A549 (cell line): ENCODE results near the gene MYH6.

Experiments
- CBX2 ChIP-seq: fragments of 200-600 bp; sonication (generic); IDR thresholded peaks from 2 replicates; pipeline ENCODE4 v1.6.1; 2016; ENCODE audit warnings: low read depth, mild to moderate bottlenecking, borderline replicate concordance
- CBX8 ChIP-seq: fragments of 200-600 bp; sonication (generic); IDR thresholded peaks from 2 replicates; pipeline ENCODE4 v1.6.1; 2016
- HDAC2 ChIP-seq: fragments of 200-600 bp; sonication (generic); IDR thresholded peaks from 2 replicates; pipeline ENCODE4 v1.6.1; 2016
- HEYL ChIP-seq: fragments of 250-450 bp; sonication (Bioruptor Pico); IDR thresholded peaks from 2 replicates; pipeline ENCODE4 v1.8.0; 2021; ENCODE audit warnings: mild to moderate bottlenecking, moderate library complexity
- NFE2L2 ChIP-seq: fragments of 150-350 bp; conservative IDR thresholded peaks from 2 replicates; pipeline ENCODE4 v1.6.1; 2014; ENCODE audit warnings: low read length
- POLR2A ChIP-seq: IDR thresholded peaks from 2 replicates; pipeline ENCODE4 v1.6.1; 2012; ENCODE audit warnings: mild to moderate bottlenecking, low read length
- RAD21 ChIP-seq, 2 experiments: fragments of >200 bp in 1 of 2; sonication (Bioruptor Twin) in 1 of 2; formaldehyde crosslinking in 1 of 2; IDR thresholded peaks in 1 of 2; conservative IDR thresholded peaks in 1 of 2; 2 replicates in 1 of 2; 3 replicates in 1 of 2; pipeline ENCODE4 v1.6.1; 2012 to 2018; ENCODE audit warnings: inconsistent platforms in 1 of 2
- SMC3 ChIP-seq: fragments of >200 bp; sonication (Bioruptor Twin); formaldehyde crosslinking; IDR thresholded peaks from 3 replicates; pipeline ENCODE4 v1.6.1; 2018; ENCODE audit warnings: inconsistent platforms
- SREBF2 ChIP-seq: fragments of 450-650 bp; IDR thresholded peaks from 2 replicates; pipeline ENCODE4 v1.6.1; 2014; ENCODE audit warnings: mild to moderate bottlenecking, moderate library complexity
- TF ChIP-seq, protein P1 (sequence below): IDR thresholded peaks from 2 replicates; pipeline ENCODE4 v1.6.1; 2012
- TF ChIP-seq, protein P2 (sequence below): fragments of 200-600 bp; sonication (generic); IDR thresholded peaks from 2 replicates; pipeline ENCODE4 v1.6.1; 2016; ENCODE audit warnings: antibody characterized with exemption, mild to moderate bottlenecking, moderate library complexity
- TF ChIP-seq, protein P3 (sequence below): fragments of 250-450 bp; sonication (Bioruptor Pico); IDR thresholded peaks from 2 replicates; pipeline ENCODE4 v1.5.0; 2021; ENCODE audit warnings: mild to moderate bottlenecking, moderate library complexity, borderline replicate concordance
- TF ChIP-seq, protein P4 (sequence below): fragments of >200 bp; sonication (Bioruptor Twin); formaldehyde crosslinking; IDR thresholded peaks from 2 replicates; pipeline ENCODE4 v1.6.1; 2016
- TF ChIP-seq, protein P5 (sequence below): fragments of >200 bp; sonication (Bioruptor Twin); formaldehyde crosslinking; IDR thresholded peaks from 3 replicates; pipeline ENCODE4 v1.5.1; 2016

DNA sequence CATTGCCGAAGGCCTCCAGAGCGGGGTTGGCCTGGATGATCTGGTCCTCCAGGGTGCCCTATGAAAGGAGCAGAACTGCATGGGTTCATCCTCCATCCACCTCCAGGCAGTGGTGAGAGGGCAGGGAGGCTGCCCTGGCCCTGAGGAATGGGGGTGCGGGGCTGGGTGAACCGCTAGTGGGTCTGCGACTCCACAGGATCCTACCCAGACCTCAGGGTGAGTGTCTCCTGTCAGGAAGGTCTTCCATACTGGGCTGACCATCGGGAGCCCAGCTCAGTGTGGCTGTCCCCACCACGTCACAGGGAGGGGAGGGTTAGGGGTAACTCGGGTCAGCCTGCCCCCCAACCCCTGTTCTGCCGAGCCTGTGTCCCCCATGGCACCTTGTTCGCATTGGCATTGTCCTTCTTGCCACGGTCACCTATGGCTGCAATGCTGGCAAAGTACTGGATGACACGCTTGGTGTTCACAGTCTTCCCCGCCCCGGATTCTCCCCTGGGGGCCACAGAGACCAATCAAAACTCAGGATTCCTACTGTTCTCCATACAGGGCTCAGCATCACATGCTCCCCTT lies 3.7 kb downstream of the MYH6 start:
- TF ChIP-seq POLR2A (no peak), HEYL (CRISPR knock-in tag) (no peak), CBX8 (no peak), NFE2L2 (no peak), RAD21 (conservative IDR thresholded peaks at IDR 0.05 in 1 of 2, IDR thresholded peaks at IDR 0.05 in 1 of 2) (no peak), HDAC2 (no peak), CBX2 (no peak), SREBF2 (no peak), SMC3 (no peak)
- TF ChIP-seq, protein P1, sequence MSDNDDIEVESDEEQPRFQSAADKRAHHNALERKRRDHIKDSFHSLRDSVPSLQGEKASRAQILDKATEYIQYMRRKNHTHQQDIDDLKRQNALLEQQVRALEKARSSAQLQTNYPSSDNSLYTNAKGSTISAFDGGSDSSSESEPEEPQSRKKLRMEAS = no peak
- TF ChIP-seq, protein P2, sequence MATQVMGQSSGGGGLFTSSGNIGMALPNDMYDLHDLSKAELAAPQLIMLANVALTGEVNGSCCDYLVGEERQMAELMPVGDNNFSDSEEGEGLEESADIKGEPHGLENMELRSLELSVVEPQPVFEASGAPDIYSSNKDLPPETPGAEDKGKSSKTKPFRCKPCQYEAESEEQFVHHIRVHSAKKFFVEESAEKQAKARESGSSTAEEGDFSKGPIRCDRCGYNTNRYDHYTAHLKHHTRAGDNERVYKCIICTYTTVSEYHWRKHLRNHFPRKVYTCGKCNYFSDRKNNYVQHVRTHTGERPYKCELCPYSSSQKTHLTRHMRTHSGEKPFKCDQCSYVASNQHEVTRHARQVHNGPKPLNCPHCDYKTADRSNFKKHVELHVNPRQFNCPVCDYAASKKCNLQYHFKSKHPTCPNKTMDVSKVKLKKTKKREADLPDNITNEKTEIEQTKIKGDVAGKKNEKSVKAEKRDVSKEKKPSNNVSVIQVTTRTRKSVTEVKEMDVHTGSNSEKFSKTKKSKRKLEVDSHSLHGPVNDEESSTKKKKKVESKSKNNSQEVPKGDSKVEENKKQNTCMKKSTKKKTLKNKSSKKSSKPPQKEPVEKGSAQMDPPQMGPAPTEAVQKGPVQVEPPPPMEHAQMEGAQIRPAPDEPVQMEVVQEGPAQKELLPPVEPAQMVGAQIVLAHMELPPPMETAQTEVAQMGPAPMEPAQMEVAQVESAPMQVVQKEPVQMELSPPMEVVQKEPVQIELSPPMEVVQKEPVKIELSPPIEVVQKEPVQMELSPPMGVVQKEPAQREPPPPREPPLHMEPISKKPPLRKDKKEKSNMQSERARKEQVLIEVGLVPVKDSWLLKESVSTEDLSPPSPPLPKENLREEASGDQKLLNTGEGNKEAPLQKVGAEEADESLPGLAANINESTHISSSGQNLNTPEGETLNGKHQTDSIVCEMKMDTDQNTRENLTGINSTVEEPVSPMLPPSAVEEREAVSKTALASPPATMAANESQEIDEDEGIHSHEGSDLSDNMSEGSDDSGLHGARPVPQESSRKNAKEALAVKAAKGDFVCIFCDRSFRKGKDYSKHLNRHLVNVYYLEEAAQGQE = no peak
- TF ChIP-seq, protein P3, sequence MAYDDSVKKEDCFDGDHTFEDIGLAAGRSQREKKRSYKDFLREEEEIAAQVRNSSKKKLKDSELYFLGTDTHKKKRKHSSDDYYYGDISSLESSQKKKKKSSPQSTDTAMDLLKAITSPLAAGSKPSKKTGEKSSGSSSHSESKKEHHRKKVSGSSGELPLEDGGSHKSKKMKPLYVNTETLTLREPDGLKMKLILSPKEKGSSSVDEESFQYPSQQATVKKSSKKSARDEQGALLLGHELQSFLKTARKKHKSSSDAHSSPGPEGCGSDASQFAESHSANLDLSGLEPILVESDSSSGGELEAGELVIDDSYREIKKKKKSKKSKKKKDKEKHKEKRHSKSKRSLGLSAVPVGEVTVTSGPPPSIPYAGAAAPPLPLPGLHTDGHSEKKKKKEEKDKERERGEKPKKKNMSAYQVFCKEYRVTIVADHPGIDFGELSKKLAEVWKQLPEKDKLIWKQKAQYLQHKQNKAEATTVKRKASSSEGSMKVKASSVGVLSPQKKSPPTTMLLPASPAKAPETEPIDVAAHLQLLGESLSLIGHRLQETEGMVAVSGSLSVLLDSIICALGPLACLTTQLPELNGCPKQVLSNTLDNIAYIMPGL (CRISPR knock-in tag) = no peak
- TF ChIP-seq, protein P4, sequence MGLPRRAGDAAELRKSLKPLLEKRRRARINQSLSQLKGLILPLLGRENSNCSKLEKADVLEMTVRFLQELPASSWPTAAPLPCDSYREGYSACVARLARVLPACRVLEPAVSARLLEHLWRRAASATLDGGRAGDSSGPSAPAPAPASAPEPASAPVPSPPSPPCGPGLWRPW = no peak
- TF ChIP-seq, protein P5, sequence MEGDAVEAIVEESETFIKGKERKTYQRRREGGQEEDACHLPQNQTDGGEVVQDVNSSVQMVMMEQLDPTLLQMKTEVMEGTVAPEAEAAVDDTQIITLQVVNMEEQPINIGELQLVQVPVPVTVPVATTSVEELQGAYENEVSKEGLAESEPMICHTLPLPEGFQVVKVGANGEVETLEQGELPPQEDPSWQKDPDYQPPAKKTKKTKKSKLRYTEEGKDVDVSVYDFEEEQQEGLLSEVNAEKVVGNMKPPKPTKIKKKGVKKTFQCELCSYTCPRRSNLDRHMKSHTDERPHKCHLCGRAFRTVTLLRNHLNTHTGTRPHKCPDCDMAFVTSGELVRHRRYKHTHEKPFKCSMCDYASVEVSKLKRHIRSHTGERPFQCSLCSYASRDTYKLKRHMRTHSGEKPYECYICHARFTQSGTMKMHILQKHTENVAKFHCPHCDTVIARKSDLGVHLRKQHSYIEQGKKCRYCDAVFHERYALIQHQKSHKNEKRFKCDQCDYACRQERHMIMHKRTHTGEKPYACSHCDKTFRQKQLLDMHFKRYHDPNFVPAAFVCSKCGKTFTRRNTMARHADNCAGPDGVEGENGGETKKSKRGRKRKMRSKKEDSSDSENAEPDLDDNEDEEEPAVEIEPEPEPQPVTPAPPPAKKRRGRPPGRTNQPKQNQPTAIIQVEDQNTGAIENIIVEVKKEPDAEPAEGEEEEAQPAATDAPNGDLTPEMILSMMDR = no peak
